Subcutaneous adipose tissue (tissue), 4 donors: Measurements from ENCODE around the gene RLN3. TPM values are rescaled to one million over a fixed set of nuclear protein-coding genes. Genes with fewer than 3 reads are reported as not detected.

Experiments
- CTCF ChIP-seq: fragments of 450-650 bp; IDR thresholded peaks from one replicate; pipeline ENCODE4 v1.5.1; 2016; ENCODE audit warnings: low read depth, mild to moderate bottlenecking, control low read depth, antibody characterized with exemption, moderate library complexity
- total RNA-seq, 4 donors: library from RNA; depleted of rRNA; stranded (reverse); fragments of >200 nt; gene quantifications; one replicate each; pipeline ENCODE4 v1.1.0, GENCODE V29; 2016

Gene RLN3
- total RNA-seq, 4 donors from 2014 or later: not detected

- no peak for TF ChIP-seq CTCF
These were observed 22.6 kb downstream of the RLN3 start for GRCh38 chr19:14050512-14050911.

- TF ChIP-seq CTCF: no peak
These were observed 24.0 kb downstream of the RLN3 start for GRCh38 chr19:14051980-14052379.

- no peak for TF ChIP-seq CTCF
These were observed 24.5 kb downstream of the RLN3 start for GRCh38 chr19:14052470-14052869.

GRCh38 chr19:14053032-14053431 lies 25.1 kb downstream of the RLN3 start:
- no peak for TF ChIP-seq CTCF

GRCh38 chr19:14053500-14053899 lies 25.6 kb downstream of the RLN3 start:
- TF ChIP-seq CTCF: no peak

GRCh38 chr19:14054099-14054498 lies 26.2 kb downstream of the RLN3 start:
- no peak for TF ChIP-seq CTCF

- TF ChIP-seq CTCF: no peak
These were observed 26.8 kb downstream of the RLN3 start for GRCh38 chr19:14054721-14055120.

- no peak for TF ChIP-seq CTCF
These were observed 27.4 kb downstream of the RLN3 start for GRCh38 chr19:14055396-14055795.
